H9 (cell line): ENCODE results near the gene AGBL4. TPM values are rescaled to one million over a fixed set of nuclear protein-coding genes. Genes with fewer than 3 reads are reported as not detected.

Experiments
- DNase-seq: peaks from one replicate; pipeline ENCODE4 v3.0.0-alpha.2; 2017
- H2AFZ ChIP-seq: one replicate; pipeline ENCODE4 v1.6.1; 2013; ENCODE audit warnings: mild to moderate bottlenecking, low read length, control low read depth, moderate library complexity
- H2AK5ac ChIP-seq: 2 replicates; pipeline ENCODE4 v1.6.1; 2013; ENCODE audit warnings: low read length, control low read depth, mixed read lengths; ENCODE audit not compliant: insufficient read length
- H2BK120ac ChIP-seq: one replicate; pipeline ENCODE4 v1.6.1; 2013; ENCODE audit warnings: low read depth, mild to moderate bottlenecking, low read length, control low read depth, inconsistent platforms; ENCODE audit not compliant: poor library complexity, severe bottlenecking
- H2BK12ac ChIP-seq: 2 replicates; pipeline ENCODE4 v1.6.1; 2013; ENCODE audit warnings: low read length, control low read depth, mixed read lengths, low read depth; ENCODE audit not compliant: insufficient read length
- H2BK15ac ChIP-seq: 2 replicates; pipeline ENCODE4 v1.6.1; 2013; ENCODE audit warnings: low read depth, low read length, control low read depth
- H2BK20ac ChIP-seq: one replicate; pipeline ENCODE4 v1.6.1; 2013; ENCODE audit warnings: low read depth, mild to moderate bottlenecking, low read length, control low read depth, inconsistent platforms; ENCODE audit not compliant: poor library complexity, severe bottlenecking
- H2BK5ac ChIP-seq: 2 replicates; pipeline ENCODE4 v1.6.1; 2013; ENCODE audit warnings: low read length, control low read depth, mixed read lengths; ENCODE audit not compliant: insufficient read length
- H3K14ac ChIP-seq: 2 replicates; pipeline ENCODE4 v1.6.1; 2013; ENCODE audit warnings: low read length, control low read depth; ENCODE audit not compliant: insufficient read depth
- H3K18ac ChIP-seq: 2 replicates; pipeline ENCODE4 v1.6.1; 2013; ENCODE audit warnings: low read depth, mild to moderate bottlenecking, mixed read lengths, low read length, control low read depth; ENCODE audit not compliant: insufficient read length
- H3K23ac ChIP-seq: 2 replicates; pipeline ENCODE4 v1.6.1; 2013; ENCODE audit warnings: low read length, control low read depth, mixed read lengths, low read depth; ENCODE audit not compliant: insufficient read length
- H3K23me2 ChIP-seq: 2 replicates; pipeline ENCODE4 v1.6.1; 2013; ENCODE audit warnings: low read depth, mild to moderate bottlenecking, mixed read lengths, low read length, control low read depth; ENCODE audit not compliant: insufficient read length, poor library complexity, severe bottlenecking
- H3K27ac ChIP-seq: 2 replicates; pipeline ENCODE4 v1.5.1; 2013; ENCODE audit warnings: low read length, control low read depth, mixed read lengths, low read depth; ENCODE audit not compliant: insufficient read length
- H3K27me3 ChIP-seq: 2 replicates; pipeline ENCODE4 v1.6.1; 2013; ENCODE audit warnings: low read length, control low read depth, inconsistent platforms; ENCODE audit not compliant: insufficient read depth
- H3K4ac ChIP-seq: 2 replicates; pipeline ENCODE4 v1.6.1; 2013; ENCODE audit warnings: low read depth, mild to moderate bottlenecking, control low read depth, inconsistent platforms, low read length, moderate library complexity
- H3K4me1 ChIP-seq: 2 replicates; pipeline ENCODE4 v1.6.1; 2013; ENCODE audit warnings: low read length, control low read depth, inconsistent platforms; ENCODE audit not compliant: insufficient read depth
- H3K4me2 ChIP-seq: 2 replicates; pipeline ENCODE4 v1.6.1; 2013; ENCODE audit warnings: low read length, control low read depth, mixed read lengths; ENCODE audit not compliant: insufficient read length, insufficient read depth
- H3K56ac ChIP-seq: 2 replicates; pipeline ENCODE4 v1.6.1; 2013; ENCODE audit warnings: low read depth, mild to moderate bottlenecking, mixed read lengths, low read length, control low read depth; ENCODE audit not compliant: insufficient read length
- H3K79me1 ChIP-seq: 2 replicates; pipeline ENCODE4 v1.6.1; 2013; ENCODE audit warnings: low read depth, mild to moderate bottlenecking, moderate library complexity, low read length, control low read depth, inconsistent platforms; ENCODE audit not compliant: insufficient read depth, poor library complexity, severe bottlenecking
- H3K79me2 ChIP-seq: 2 replicates; pipeline ENCODE4 v1.6.1; 2013; ENCODE audit warnings: low read length, control low read depth, inconsistent platforms; ENCODE audit not compliant: insufficient read depth
- H3K9ac ChIP-seq: 2 replicates; pipeline ENCODE4 v1.6.1; 2013; ENCODE audit warnings: low read length, control low read depth, mixed read lengths; ENCODE audit not compliant: insufficient read length; ENCODE audit errors: extremely low read depth
- H3K9me3 ChIP-seq: one replicate; pipeline ENCODE4 v1.6.1; 2013; ENCODE audit warnings: low read depth, low read length, inconsistent platforms; ENCODE audit not compliant: control insufficient read depth
- H3T11ph ChIP-seq: one replicate; pipeline ENCODE4 v1.6.1; 2013; ENCODE audit warnings: mild to moderate bottlenecking, low read length, control low read depth, inconsistent platforms
- H4K20me1 ChIP-seq: one replicate; pipeline ENCODE4 v1.6.1; 2013; ENCODE audit not compliant: control insufficient read depth, insufficient read length, insufficient read depth
- H4K5ac ChIP-seq: 2 replicates; pipeline ENCODE4 v1.6.1; 2013; ENCODE audit warnings: low read depth, mild to moderate bottlenecking, mixed read lengths, low read length, control low read depth; ENCODE audit not compliant: insufficient read length
- H4K8ac ChIP-seq: replicated peaks from 2 replicates; pipeline ENCODE4 v1.6.1; 2013; ENCODE audit warnings: low read length, control low read depth, mixed read lengths, low read depth; ENCODE audit not compliant: insufficient read length
- H4K91ac ChIP-seq: 2 replicates; pipeline ENCODE4 v1.6.1; 2013; ENCODE audit warnings: low read depth, mild to moderate bottlenecking, moderate library complexity, mixed read lengths, low read length, control low read depth; ENCODE audit not compliant: insufficient read length
- H3K27ac Mint-ChIP-seq, 3 experiments: 2 replicates in 2 of 3; 3 replicates in 1 of 3; pipeline ENCODE4 v1.8.0; 2020 to 2021; ENCODE audit warnings: mixed read lengths in 3 of 3, mild to moderate bottlenecking in 1 of 3, moderate library complexity in 1 of 3
- H3K27me3 Mint-ChIP-seq: 2 replicates; pipeline ENCODE4 v1.8.0; 2021; ENCODE audit warnings: low read depth, mild to moderate bottlenecking, moderate library complexity, mixed read lengths
- H3K36me3 Mint-ChIP-seq, 3 experiments: 2 replicates in 2 of 3; 3 replicates in 1 of 3; pipeline ENCODE4 v1.8.0; 2020 to 2021; ENCODE audit warnings: low read depth in 3 of 3, mixed read lengths in 3 of 3; ENCODE audit not compliant: insufficient read depth in 1 of 3
- H3K4me1 Mint-ChIP-seq, 2 experiments: 2 replicates each; pipeline ENCODE4 v1.8.0; 2020; ENCODE audit warnings: mixed read lengths in 2 of 2
- H3K4me3 Mint-ChIP-seq, 2 experiments: 2 replicates in 1 of 2; 3 replicates in 1 of 2; pipeline ENCODE4 v1.8.0; 2020 to 2021; ENCODE audit warnings: mild to moderate bottlenecking in 2 of 2, mixed read lengths in 2 of 2, moderate library complexity in 1 of 2
- H3K9me3 Mint-ChIP-seq, 2 experiments: 2 replicates in 1 of 2; 3 replicates in 1 of 2; pipeline ENCODE4 v1.8.0; 2020; ENCODE audit warnings: mild to moderate bottlenecking in 2 of 2, mixed read lengths in 2 of 2, moderate library complexity in 1 of 2
- CTCF ChIP-seq: fragments of 200-600 bp; sonication (generic); conservative IDR thresholded peaks from 3 replicates; pipeline ENCODE4 v1.8.0; 2021; ENCODE audit warnings: antibody characterized with exemption, mild to moderate bottlenecking
- WGBS: extraction: QIAGEN DNeasy Blood & Tissue Kit; methylation state at CpG from one replicate; pipeline ENCODE4 v1.1.7; 2013; ENCODE audit warnings: missing lambda C conversion rate, low lambda C conversion rate, mixed read lengths; ENCODE audit not compliant: insufficient read length; ENCODE audit errors: extremely low coverage; 5-methylcytosine and 5-hydroxymethylcytosine counted together
- total RNA-seq: library from RNA; stranded (reverse); gene quantifications from 2 replicates; pipeline ENCODE4 v1.2.1, GENCODE V29; 2021

The AGBL4 gene
- total RNA-seq, 1 experiment from 2014 or later, result not detected

- Histone ChIP-seq H3K27me3 (no peaks in the 10 kb centered on the region), H4K8ac (no peak overlapping the region), H2BK5ac (no peak overlapping the region), H2BK15ac (no peak overlapping the region), H2BK12ac (no peak overlapping the region), H3K56ac (no peak overlapping the region), H3K23me2 (no peaks in the 10 kb centered on the region), H3K79me1 (no peaks in the 10 kb centered on the region), H3K23ac (no peak overlapping the region), H4K5ac (no peak overlapping the region), H3K4ac (no peak overlapping the region), H3K4me1 (no peaks in the 10 kb centered on the region), H3K14ac (no peak overlapping the region), H2AFZ (no peak overlapping the region), H3T11ph (no peak overlapping the region), H2AK5ac (no peak overlapping the region), H3K9ac (no peak overlapping the region), H3K18ac (no peak overlapping the region), H2BK20ac (no peak overlapping the region), H4K20me1 (no peaks in the 10 kb centered on the region), H2BK120ac (no peak overlapping the region), H4K91ac (no peak overlapping the region), H3K9me3 (peaks cover 46% of the 10 kb centered on the region), H3K4me2 (no peak overlapping the region), H3K27ac (no peak overlapping the region), H3K79me2 (no peaks in the 10 kb centered on the region)
- Mint-ChIP-seq H3K4me1 (no peaks in the 10 kb centered on the region), H3K27me3 (peaks cover 3% of the 10 kb centered on the region; the same call in 1 of the 2 replicates), H3K4me3 (no peak overlapping the region), H3K36me3 (peaks cover 5 to 41% (median 13%) of the 10 kb centered on the region in 3 experiments), H3K27ac (no peak overlapping the region), H3K9me3 (peaks cover 89 to 91% of the 10 kb centered on the region in 2 experiments)
- no peak for DNase-seq
- no CpG with 5 or more reads among the region's 5 CpGs for WGBS
- no peak for TF ChIP-seq CTCF
Measured at GRCh38 chr1:49552101-49552500, 471.7 kb downstream of the AGBL4 start.
